IMR-90 (cell line): ENCODE measurements around the gene ARMS2. TPM values are rescaled to one million over a fixed set of nuclear protein-coding genes. Genes with fewer than 3 reads are reported as not detected.

Source experiments
- ATAC-seq: fragments of 200-7000 bp; cut with Tn5 transposase; 2 replicates; pipeline ENCODE4 v1.9.1; 2020; ENCODE audit warnings: low read depth, mild to moderate bottlenecking, moderate library complexity
- BruUV-seq: library from RNA; stranded (reverse); fragments of 400-500 nt; replicated peaks from 2 replicates; lab custom pipeline; 2021; lab: Mats Ljungman, UMichigan
- CTCF ChIA-PET: fragments of 300-600 bp; formaldehyde crosslinking; extraction: SDS; loops from one replicate; lab custom pipeline; 2021; ENCODE audit warnings: antibody characterized with exemption; lab: Yijun Ruan, JAX
- POLR2A ChIA-PET: fragments of 300-600 bp; sonication (Branson Sonifier 250); formaldehyde crosslinking; loops from one replicate; lab custom pipeline; 2022; ENCODE audit warnings: antibody characterized with exemption; ENCODE audit not compliant: unreplicated experiment; lab: Charles Lee
- DNase-seq: peaks from one replicate; pipeline ENCODE4 v3.0.0; 2013
- H2AFZ ChIP-seq: replicated peaks from 2 replicates; pipeline ENCODE3; 2013; ENCODE audit warnings: low read length, mild to moderate bottlenecking; ENCODE audit not compliant: poor library complexity
- H2AK5ac ChIP-seq: 2 replicates; pipeline ENCODE4 v1.6.1; 2013; ENCODE audit warnings: low read depth, low read length, inconsistent platforms
- H2AK9ac ChIP-seq: replicated peaks from 2 replicates; pipeline ENCODE3; 2013; ENCODE audit warnings: mild to moderate bottlenecking, low read depth, low read length, moderate library complexity; ENCODE audit not compliant: poor library complexity
- H2BK120ac ChIP-seq: 2 replicates; pipeline ENCODE4 v1.6.1; 2013; ENCODE audit warnings: low read depth, low read length, inconsistent platforms
- H2BK15ac ChIP-seq: 3 replicates; pipeline ENCODE4 v1.6.1; 2013; ENCODE audit warnings: low read depth, low read length, inconsistent platforms
- H2BK20ac ChIP-seq: 2 replicates; pipeline ENCODE4 v1.6.1; 2013; ENCODE audit warnings: low read depth, mild to moderate bottlenecking, inconsistent platforms, low read length, moderate library complexity
- H2BK5ac ChIP-seq: 2 replicates; pipeline ENCODE4 v1.6.1; 2013; ENCODE audit warnings: mild to moderate bottlenecking, low read depth, low read length, inconsistent platforms; ENCODE audit not compliant: poor library complexity, severe bottlenecking
- H3K14ac ChIP-seq: replicated peaks from 2 replicates; pipeline ENCODE4 v1.6.1; 2013; ENCODE audit warnings: low read depth, low read length, inconsistent platforms
- H3K18ac ChIP-seq: 2 replicates; pipeline ENCODE4 v1.6.1; 2013; ENCODE audit warnings: low read depth, low read length, control low read depth
- H3K23ac ChIP-seq: 2 replicates; pipeline ENCODE4 v1.6.1; 2013; ENCODE audit warnings: low read depth, low read length, inconsistent platforms
- H3K27ac ChIP-seq: 2 replicates; pipeline ENCODE4 v1.5.1; 2013; ENCODE audit warnings: mild to moderate bottlenecking, control low read depth, low read length; ENCODE audit not compliant: insufficient read depth
- H3K27me3 ChIP-seq: 2 replicates; pipeline ENCODE4 v1.6.1; 2013; ENCODE audit warnings: low read length; ENCODE audit not compliant: control insufficient read depth, insufficient read depth
- H3K36me3 ChIP-seq: 2 replicates; pipeline ENCODE4 v1.6.1; 2013; ENCODE audit warnings: low read length, mixed read lengths; ENCODE audit not compliant: control insufficient read depth, insufficient read depth
- H3K4ac ChIP-seq: 2 replicates; pipeline ENCODE4 v1.6.1; 2013; ENCODE audit warnings: low read depth, low read length, inconsistent platforms
- H3K4me1 ChIP-seq: 2 replicates; pipeline ENCODE4 v1.6.1; 2013; ENCODE audit warnings: low read length, mixed read lengths; ENCODE audit not compliant: control insufficient read depth, insufficient read depth
- H3K4me2 ChIP-seq: 2 replicates; pipeline ENCODE4 v1.6.1; 2013; ENCODE audit warnings: low read depth, mild to moderate bottlenecking, control low read depth, low read length, moderate library complexity
- H3K4me3 ChIP-seq: 2 replicates; pipeline ENCODE4 v1.5.1; 2013; ENCODE audit warnings: low read depth, mild to moderate bottlenecking, control low read depth, low read length, moderate library complexity; ENCODE audit not compliant: insufficient read depth
- H3K56ac ChIP-seq: 2 replicates; pipeline ENCODE4 v1.6.1; 2013; ENCODE audit warnings: low read length, inconsistent platforms; ENCODE audit not compliant: insufficient read depth; ENCODE audit errors: extremely low read depth
- H3K79me1 ChIP-seq, 2 experiments: 2 replicates each; pipeline ENCODE4 v1.6.1; 2013; ENCODE audit warnings: low read length in 2 of 2, inconsistent platforms in 1 of 2, low read depth in 1 of 2
- H3K9ac ChIP-seq: 2 replicates; pipeline ENCODE4 v1.6.1; 2013; ENCODE audit warnings: low read depth, low read length, control low read depth
- H3K9me1 ChIP-seq: 2 replicates; pipeline ENCODE4 v1.6.1; 2013; ENCODE audit warnings: low read length, inconsistent platforms; ENCODE audit not compliant: insufficient read depth
- H3K9me3 ChIP-seq: 2 replicates; pipeline ENCODE4 v1.6.1; 2013; ENCODE audit warnings: low read length; ENCODE audit not compliant: control insufficient read depth, insufficient read depth
- H4K20me1 ChIP-seq: 2 replicates; pipeline ENCODE4 v1.6.1; 2013; ENCODE audit warnings: low read length, inconsistent platforms; ENCODE audit not compliant: insufficient read depth
- H4K5ac ChIP-seq: 2 replicates; pipeline ENCODE4 v1.6.1; 2013; ENCODE audit warnings: mild to moderate bottlenecking, low read depth, low read length, control low read depth
- H4K8ac ChIP-seq, 2 experiments: 2 replicates each; pipeline ENCODE4 v1.6.1; 2013; ENCODE audit warnings: low read depth in 2 of 2, low read length in 2 of 2, control low read depth in 1 of 2, inconsistent platforms in 1 of 2
- H4K91ac ChIP-seq: 2 replicates; pipeline ENCODE4 v1.6.1; 2013; ENCODE audit warnings: low read depth, low read length, inconsistent platforms; ENCODE audit not compliant: insufficient read depth
- BHLHE40 ChIP-seq: fragments of 150-350 bp; IDR thresholded peaks from 2 replicates; pipeline ENCODE4 v1.6.1; 2016; ENCODE audit warnings: mild to moderate bottlenecking, low read depth, low read length
- MAFK ChIP-seq: IDR thresholded peaks from 2 replicates; pipeline ENCODE4 v1.6.1; 2012; ENCODE audit warnings: low read depth, low read length, improper control_type of control experiment
- MAZ ChIP-seq: IDR thresholded peaks from 2 replicates; pipeline ENCODE4 v1.6.1; 2012; ENCODE audit warnings: low read depth, mild to moderate bottlenecking, low read length, improper control_type of control experiment, moderate library complexity, borderline replicate concordance
- RCOR1 ChIP-seq: IDR thresholded peaks from 2 replicates; pipeline ENCODE4 v1.6.1; 2012; ENCODE audit warnings: mild to moderate bottlenecking, low read length, improper control_type of control experiment; ENCODE audit not compliant: insufficient replicate concordance
- WGBS, 2 experiments: methylation state at CpG; one replicate each; pipeline versions ENCODE4 v1.1.5 to v1.1.7; 2013; ENCODE audit warnings: missing lambda C conversion rate in 2 of 2; ENCODE audit not compliant: insufficient read length in 1 of 2; ENCODE audit errors: extremely low coverage in 2 of 2; 5-methylcytosine and 5-hydroxymethylcytosine counted together
- dilution Hi-C: fragments of 300-500 bp; cut with HindIII; formaldehyde crosslinking; loops from one replicate; pipeline ENCODE4 v1.14.3; 2018; ENCODE audit warnings: low sequenced_read_pairs; ENCODE audit not compliant: unreplicated experiment
- in situ Hi-C: fragments of 300-500 bp; cut with MboI; formaldehyde crosslinking; loops from 3 replicates; pipeline ENCODE4 v1.14.3; 2019; ENCODE audit warnings: low sequenced_read_pairs, inconsistent platforms, mixed read lengths
- intact Hi-C: fragments of 100-400 bp; cut with micrococcal nuclease; formaldehyde crosslinking; loops from 2 replicates; pipeline ENCODE4 v1.10.0; 2022
- polyA plus RNA-seq, 3 experiments: library from polyadenylated mRNA; depleted of rRNA; stranded (reverse); fragments of >200 nt; gene quantifications; 2 replicates each; pipeline ENCODE4 v1.2.3, GENCODE V29; 2012; ENCODE audit warnings: low replicate concordance in 1 of 3
- total RNA-seq: library from RNA; depleted of rRNA; stranded (reverse); fragments of >200 nt; gene quantifications from 2 replicates; pipeline ENCODE4 v1.2.3, GENCODE V29; 2012
- TF ChIP-seq, protein P1 (sequence below): fragments of 150-350 bp; IDR thresholded peaks from 2 replicates; pipeline ENCODE4 v1.6.1; 2016; ENCODE audit warnings: low read depth, mild to moderate bottlenecking, low read length, moderate library complexity, borderline replicate concordance

Gene ARMS2
- total and polyA plus RNA-seq, 2 of the 4 experiments (the other 2 are of a cell fraction), result not detected

DNA sequence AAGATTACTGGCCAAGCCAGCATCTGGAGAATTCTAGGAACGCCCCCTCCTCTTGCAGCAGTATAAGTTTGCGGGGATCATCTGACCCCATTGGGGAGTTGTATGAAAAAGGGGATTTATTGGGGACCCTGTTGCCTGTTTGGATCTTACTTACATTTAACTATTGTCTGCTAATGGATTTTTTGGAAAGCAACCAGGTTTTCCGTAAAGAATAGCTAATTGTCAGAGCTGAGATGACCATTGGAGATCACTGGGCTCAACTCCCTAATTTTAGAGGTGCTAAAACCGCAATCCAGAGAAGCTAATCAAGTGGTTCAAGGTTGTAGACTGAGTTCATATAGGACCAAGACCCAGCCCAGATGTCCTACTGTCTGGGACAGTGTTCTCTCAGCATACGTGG lies 45.7 kb downstream of the ARMS2 start:
- H3K4me2 ChIP-seq, result no peak overlapping the region
- no TSS peak for BruUV-seq
- H2AK5ac ChIP-seq, result no peak overlapping the region
- DNase-seq (no peak), ATAC-seq (no peak)
- H3K9ac ChIP-seq, result no peak overlapping the region
- dilution Hi-C loops, result no loop called here
- no peak overlapping the region for H3K27ac ChIP-seq
- no peak overlapping the region for H4K5ac ChIP-seq
- no peak overlapping the region for H2BK15ac ChIP-seq
- ChIA-PET CTCF (no interaction called here), POLR2A (no interaction called here)
- H2AFZ ChIP-seq, result no peak overlapping the region
- TF ChIP-seq BHLHE40, result no peak
- TF ChIP-seq RCOR1, result no peak
- TF ChIP-seq, protein P1, sequence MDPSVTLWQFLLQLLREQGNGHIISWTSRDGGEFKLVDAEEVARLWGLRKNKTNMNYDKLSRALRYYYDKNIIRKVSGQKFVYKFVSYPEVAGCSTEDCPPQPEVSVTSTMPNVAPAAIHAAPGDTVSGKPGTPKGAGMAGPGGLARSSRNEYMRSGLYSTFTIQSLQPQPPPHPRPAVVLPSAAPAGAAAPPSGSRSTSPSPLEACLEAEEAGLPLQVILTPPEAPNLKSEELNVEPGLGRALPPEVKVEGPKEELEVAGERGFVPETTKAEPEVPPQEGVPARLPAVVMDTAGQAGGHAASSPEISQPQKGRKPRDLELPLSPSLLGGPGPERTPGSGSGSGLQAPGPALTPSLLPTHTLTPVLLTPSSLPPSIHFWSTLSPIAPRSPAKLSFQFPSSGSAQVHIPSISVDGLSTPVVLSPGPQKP, result no peak
- TF ChIP-seq MAZ, result no peak
- TF ChIP-seq MAFK, result no peak
- in situ Hi-C loops, result no loop called here
- H2BK20ac ChIP-seq, result no peak overlapping the region
- no peaks in the 10 kb centered on the region for H3K27me3 ChIP-seq
- H3K18ac ChIP-seq, result no peak overlapping the region
- peaks cover 10% of the 10 kb centered on the region for H3K9me1 ChIP-seq
- no peak overlapping the region for H3K23ac ChIP-seq
- no peaks in the 10 kb centered on the region for H3K9me3 ChIP-seq
- intact Hi-C loops, result no loop called here
- no peaks in the 10 kb centered on the region; a peak in 1 of 4 replicates for H3K79me1 ChIP-seq
- no peak overlapping the region for H3K56ac ChIP-seq
- H3K36me3 ChIP-seq, result peaks cover 3% of the 10 kb centered on the region; the same call in 1 of the 2 replicates
- H4K20me1 ChIP-seq, result peaks cover 6% of the 10 kb centered on the region
- H2BK5ac ChIP-seq, result no peak overlapping the region
- H3K14ac ChIP-seq, result no peak overlapping the region
- no peak overlapping the region for H2AK9ac ChIP-seq
- no peak overlapping the region for H4K8ac ChIP-seq
- H2BK120ac ChIP-seq, result no peak overlapping the region
- no peak overlapping the region for H3K4ac ChIP-seq
- WGBS, 2 experiments, result 100% methylated on average over 1 of the region's 5 CpGs; no CpG with 5 or more reads in 1 of the 2 experiments
- H3K4me1 ChIP-seq, result peaks cover 17% of the 10 kb centered on the region
- H3K4me3 ChIP-seq, result no peak overlapping the region
- H4K91ac ChIP-seq, result no peak overlapping the region
